K562 (cell line): ENCODE data around the gene RTBDN. TPM values are rescaled to one million over a fixed set of nuclear protein-coding genes. Genes with fewer than 3 reads are reported as not detected.

Source experiments
- BRCA1 ChIP-seq, 2 experiments: fragments of 450-650 bp in 1 of 2; sonication (generic) in 1 of 2; formaldehyde crosslinking in 1 of 2; IDR thresholded peaks; 2 replicates each; pipeline versions ENCODE4 v1.5.0 to v1.6.1; 2017 to 2020; ENCODE audit warnings: mild to moderate bottlenecking in 1 of 2, missing genetic modification reagents in 1 of 2
- EP300 ChIP-seq: IDR thresholded peaks from 2 replicates; pipeline ENCODE4 v1.6.1; 2012; ENCODE audit warnings: low read length, improper control_type of control experiment
- EP400 ChIP-seq: fragments of 450-650 bp; IDR thresholded peaks from 2 replicates; pipeline ENCODE4 v1.6.1; 2017; ENCODE audit warnings: antibody characterized with exemption, mild to moderate bottlenecking, moderate library complexity
- HMBOX1 ChIP-seq: sonication (generic); IDR thresholded peaks from 2 replicates; pipeline ENCODE4 v1.6.1; 2016
- JUND ChIP-seq, 2 experiments: IDR thresholded peaks; 2 replicates in 1 of 2; 3 replicates in 1 of 2; pipeline ENCODE4 v1.6.1; 2011; ENCODE audit warnings: borderline replicate concordance in 2 of 2, low read depth in 2 of 2, low read length in 2 of 2, improper control_type of control experiment in 1 of 2, missing biosample characterization in 1 of 2, missing genetic modification characterization in 1 of 2, missing genetic modification reagents in 1 of 2
- KLF1 ChIP-seq: fragments of 450-650 bp; IDR thresholded peaks from 2 replicates; pipeline ENCODE4 v1.6.1; 2016; ENCODE audit warnings: missing genetic modification characterization, missing compliant biosample characterization
- MAX ChIP-seq: sonication (generic); formaldehyde crosslinking; IDR thresholded peaks from 2 replicates; pipeline ENCODE4 v1.9.0; 2022; ENCODE audit warnings: mild to moderate bottlenecking, missing genetic modification reagents
- MXI1 ChIP-seq: IDR thresholded peaks from 2 replicates; pipeline ENCODE4 v1.6.1; 2011; ENCODE audit warnings: low read depth, mild to moderate bottlenecking, improper control_type of control experiment, low read length
- NCOA4 ChIP-seq: fragments of 450-650 bp; IDR thresholded peaks from 2 replicates; pipeline ENCODE4 v1.6.1; 2018; ENCODE audit warnings: mild to moderate bottlenecking; ENCODE audit not compliant: partially characterized antibody
- NFATC3 ChIP-seq: fragments of 450-650 bp; IDR thresholded peaks from 2 replicates; pipeline ENCODE4 v1.6.1; 2017; ENCODE audit warnings: mild to moderate bottlenecking
- RBM15 ChIP-seq: fragments of 200-400 bp; formaldehyde crosslinking; IDR thresholded peaks from 2 replicates; pipeline ENCODE4 v1.6.1; 2018; ENCODE audit warnings: mild to moderate bottlenecking, low read length, moderate library complexity; ENCODE audit not compliant: insufficient read depth
- SAFB2 ChIP-seq: fragments of 200-400 bp; formaldehyde crosslinking; IDR thresholded peaks from 2 replicates; pipeline ENCODE4 v1.6.1; 2018; ENCODE audit warnings: borderline replicate concordance, low read length, low read depth, moderate library complexity; ENCODE audit not compliant: severe bottlenecking
- ZBTB5 ChIP-seq: fragments of 450-650 bp; IDR thresholded peaks from 2 replicates; pipeline ENCODE4 v1.6.1; 2017; ENCODE audit warnings: antibody characterized with exemption
- ZFP36 ChIP-seq: fragments of 150-350 bp; IDR thresholded peaks from 2 replicates; pipeline ENCODE4 v1.6.1; 2018; ENCODE audit warnings: low read length, low read depth; ENCODE audit not compliant: partially characterized antibody
- ZHX1 ChIP-seq: fragments of 150-350 bp; conservative IDR thresholded peaks from 2 replicates; pipeline ENCODE4 v1.6.1; 2014; ENCODE audit warnings: low read length
- ZNF263 ChIP-seq: sonication (generic); formaldehyde crosslinking; IDR thresholded peaks from 2 replicates; pipeline ENCODE4 v1.8.0; 2022; ENCODE audit warnings: mild to moderate bottlenecking, missing genetic modification reagents, borderline replicate concordance
- polyA plus RNA-seq, 8 experiments: library from polyadenylated mRNA; depleted of rRNA in 4 of 8; stranded (reverse) in 5 of 8; unstranded in 3 of 8; fragments of >200 nt; fragmentation: Nextera tagmentation in 2 of 8; fragmentation: Illumina TruSeq in 1 of 8; extraction: Ambion mirVana in 2 of 8; extraction: Trizol in 1 of 8; gene quantifications; 2 replicates each; pipeline versions ENCODE4 v1.2.1 to v1.2.3, GENCODE V29; 2011 to 2014; ENCODE audit warnings: inconsistent platforms in 1 of 8, missing spikeins in 1 of 8
- total RNA-seq, 7 experiments: library from RNA; depleted of rRNA in 6 of 7; stranded (reverse); fragments of >200 nt in 6 of 7; fragmentation: Illumina TruSeq in 2 of 7; extraction: Trizol in 2 of 7; gene quantifications; 2 replicates each; pipeline versions ENCODE4 v1.2.1 to v1.2.3, GENCODE V29; 2011 to 2021; ENCODE audit warnings: low replicate concordance in 1 of 7

Gene RTBDN
- total and polyA plus RNA-seq, 9 of the 15 experiments (the other 6 are each of a cell fraction or from before 2014, with no cell fraction given): 0.20 to 2.3 (median 0.72) TPM; not detected in 1

- TF ChIP-seq KLF1: no peak
- TF ChIP-seq JUND (IDR thresholded peaks at IDR 0.05; ENCODE audit: borderline replicate concordance, low read depth, low read length): peak; percentile 74
- TF ChIP-seq JUND (tag; IDR thresholded peaks at IDR 0.05; ENCODE audit: borderline replicate concordance, low read depth, low read length): no peak; the same call in 2 of the 3 replicates
- peak; percentile 68; the same call in 1 of the 2 replicates for TF ChIP-seq EP400
- no peak for TF ChIP-seq HMBOX1
- 0 out of 2 replicates have a peak, but pooled peaks have one; percentile 54 for TF ChIP-seq ZHX1
- peak; percentile 36; the same call in 1 of the 2 replicates for TF ChIP-seq MXI1
- TF ChIP-seq RBM15: 0 out of 2 replicates have a peak, but pooled peaks have one; percentile 82
- no peak for TF ChIP-seq ZBTB5
- no peak for TF ChIP-seq SAFB2
- peak; percentile 71; the same call in 1 of the 2 replicates for TF ChIP-seq ZNF263 (CRISPR knock-in tag)
- no peak for TF ChIP-seq BRCA1 (IDR thresholded peaks at IDR 0.05)
- no peak for TF ChIP-seq BRCA1 (CRISPR knock-in tag; IDR thresholded peaks at IDR 0.05)
- TF ChIP-seq NFATC3: peak; percentile 53; the same call in 1 of the 2 replicates
- TF ChIP-seq MAX (CRISPR knock-in tag): peak; percentile 95
- TF ChIP-seq EP300: peak; percentile 23; the same call in 1 of the 2 replicates
- peak; percentile 44 for TF ChIP-seq ZFP36
- TF ChIP-seq NCOA4: no peak
These were observed 42.9 kb downstream of the RTBDN start, which contains the start of gene JUNB (continued) for GRCh38 chr19:12791345-12792050.
